Nephron (organoid): Measurements from ENCODE around the gene LRIF1.

ENCODE experiments used
- H3K27ac Mint-ChIP-seq, 3 experiments: 2 replicates each; pipeline ENCODE4 v1.8.0; 2020; ENCODE audit warnings: mixed read lengths in 3 of 3, mild to moderate bottlenecking in 2 of 3, moderate library complexity in 1 of 3
- H3K27me3 Mint-ChIP-seq: 2 replicates; pipeline ENCODE4 v1.8.0; 2021; ENCODE audit warnings: low read depth, mild to moderate bottlenecking, moderate library complexity, mixed read lengths
- H3K36me3 Mint-ChIP-seq: 2 replicates; pipeline ENCODE4 v1.8.0; 2020; ENCODE audit warnings: low read depth, mixed read lengths
- H3K4me1 Mint-ChIP-seq: 2 replicates; pipeline ENCODE4 v1.8.0; 2020; ENCODE audit warnings: mixed read lengths
- H3K4me3 Mint-ChIP-seq, 3 experiments: 2 replicates each; pipeline ENCODE4 v1.8.0; 2020; ENCODE audit warnings: mild to moderate bottlenecking in 3 of 3, mixed read lengths in 3 of 3, moderate library complexity in 2 of 3
- H3K9me3 Mint-ChIP-seq: 2 replicates; pipeline ENCODE4 v1.8.0; 2020; ENCODE audit warnings: mixed read lengths
- CTCF ChIP-seq, 3 experiments: fragments of 200-600 bp; sonication (generic); IDR thresholded peaks; one replicate each; pipeline ENCODE4 v1.5.0; 2021; ENCODE audit warnings: antibody characterized with exemption in 3 of 3; ENCODE audit not compliant: unreplicated experiment in 3 of 3

The LRIF1 gene

GRCh38 chr1:110927484-110928075, 36.1 kb downstream of the LRIF1 start:
- Mint-ChIP-seq H3K27me3 (no peaks in the 10 kb centered on the region), H3K36me3 (no peaks in the 10 kb centered on the region), H3K9me3 (peaks cover 4% of the 10 kb centered on the region), H3K27ac (no peak overlapping the region), H3K4me3 (no peak overlapping the region), H3K4me1 (no peaks in the 10 kb centered on the region)
- no peak for TF ChIP-seq CTCF (IDR thresholded peaks at IDR 0.05; ENCODE audit: unreplicated experiment in 3 of 3)

- no peaks in the 10 kb centered on the region for H3K27me3 Mint-ChIP-seq
Measured at GRCh38 chr1:110921953-110922352, 41.8 kb downstream of the LRIF1 start.

GRCh38 chr1:110918016-110918415, 45.7 kb downstream of the LRIF1 start:
- H3K27ac Mint-ChIP-seq, result no peak overlapping the region
- no peaks in the 10 kb centered on the region for H3K27me3 Mint-ChIP-seq
- no peak overlapping the region for H3K4me3 Mint-ChIP-seq
- H3K9me3 Mint-ChIP-seq, result peaks cover 2% of the 10 kb centered on the region
- H3K36me3 Mint-ChIP-seq, result no peaks in the 10 kb centered on the region
- H3K4me1 Mint-ChIP-seq, result no peaks in the 10 kb centered on the region
- TF ChIP-seq CTCF (IDR thresholded peaks at IDR 0.05; ENCODE audit: unreplicated experiment in 3 of 3), result no peak

More at GRCh38 chr1:110921953-110922352, 41.8 kb downstream of the LRIF1 start:
- H3K9me3 Mint-ChIP-seq, result no peaks in the 10 kb centered on the region
- H3K4me1 Mint-ChIP-seq, result no peaks in the 10 kb centered on the region
- H3K27ac Mint-ChIP-seq, result no peak overlapping the region
- no peak for TF ChIP-seq CTCF (IDR thresholded peaks at IDR 0.05; ENCODE audit: unreplicated experiment in 3 of 3)
- H3K4me3 Mint-ChIP-seq, result no peak overlapping the region
- H3K36me3 Mint-ChIP-seq, result no peaks in the 10 kb centered on the region

GRCh38 chr1:110916669-110917306, 46.9 kb downstream of the LRIF1 start:
- H3K4me3 Mint-ChIP-seq, result no peak overlapping the region
- H3K9me3 Mint-ChIP-seq, result peaks cover 4% of the 10 kb centered on the region
- H3K27me3 Mint-ChIP-seq, result no peaks in the 10 kb centered on the region
- no peak overlapping the region for H3K27ac Mint-ChIP-seq
- no peak for TF ChIP-seq CTCF (IDR thresholded peaks at IDR 0.05; ENCODE audit: unreplicated experiment in 3 of 3)
- H3K36me3 Mint-ChIP-seq, result no peaks in the 10 kb centered on the region
- H3K4me1 Mint-ChIP-seq, result no peaks in the 10 kb centered on the region

GRCh38 chr1:110916274-110916668, 47.5 kb downstream of the LRIF1 start:
- Mint-ChIP-seq H3K4me1 (no peaks in the 10 kb centered on the region), H3K27ac (no peak overlapping the region), H3K4me3 (no peak overlapping the region), H3K9me3 (peaks cover 4% of the 10 kb centered on the region), H3K36me3 (no peaks in the 10 kb centered on the region), H3K27me3 (no peaks in the 10 kb centered on the region)
- no peak for TF ChIP-seq CTCF (IDR thresholded peaks at IDR 0.05; ENCODE audit: unreplicated experiment in 3 of 3)

- Mint-ChIP-seq H3K9me3 (peaks cover 4% of the 10 kb centered on the region), H3K27ac (no peak overlapping the region)
- no peak for TF ChIP-seq CTCF (IDR thresholded peaks at IDR 0.05; ENCODE audit: unreplicated experiment in 3 of 3)
Measured at GRCh38 chr1:110915804-110916203, 47.9 kb downstream of the LRIF1 start.

More at GRCh38 chr1:110915804-110916203, 47.9 kb downstream of the LRIF1 start:
- no peak overlapping the region for H3K4me3 Mint-ChIP-seq
- no peaks in the 10 kb centered on the region for H3K36me3 Mint-ChIP-seq
- H3K4me1 Mint-ChIP-seq, result no peaks in the 10 kb centered on the region
- H3K27me3 Mint-ChIP-seq, result no peaks in the 10 kb centered on the region
